Activated naive CD8-positive, alpha-beta T cell treated with anti-CD3 and anti-CD28 coated beads, Interleukin-2, amount 10 ng/mL, durations not matched to agents 7 days and 5 days (primary cell): Measurements from ENCODE around the gene ZNF619. TPM values are rescaled to one million over a fixed set of nuclear protein-coding genes. Genes with fewer than 3 reads are reported as not detected.
A peak's percentile ranks its signal among the peaks of the same experiment; 100 is the strongest.
"Not testable (repeated sequence)": the region's sequence is repeated elsewhere in the genome, so short reads cannot be mapped to it uniquely, and the experiment has no call there.

Source experiments
- ATAC-seq: fragments of 150-1000 bp; cut with Tn5 transposase; one replicate; pipeline ENCODE4 v1.10.0; 2021; ENCODE audit warnings: low read depth, moderate library complexity
- POLR2A ChIA-PET: fragments of 350-600 bp; sonication (Branson Sonifier 250); formaldehyde crosslinking; loops from one replicate; lab custom pipeline; 2021; ENCODE audit warnings: antibody characterized with exemption; lab: Charles Lee
- DNase-seq: peaks from one replicate; pipeline ENCODE4 v3.0.0; 2021
- H3K27ac Mint-ChIP-seq: one replicate; pipeline ENCODE4 v1.8.0; 2022; ENCODE audit warnings: mild to moderate bottlenecking, mixed read lengths
- H3K27me3 Mint-ChIP-seq: one replicate; pipeline ENCODE4 v1.8.0; 2022; ENCODE audit warnings: mild to moderate bottlenecking, moderate library complexity, mixed read lengths
- H3K36me3 Mint-ChIP-seq: one replicate; pipeline ENCODE4 v1.8.0; 2021; ENCODE audit warnings: mild to moderate bottlenecking, mixed read lengths
- H3K4me1 Mint-ChIP-seq: one replicate; pipeline ENCODE4 v1.8.0; 2021; ENCODE audit warnings: mixed read lengths
- H3K4me3 Mint-ChIP-seq: one replicate; pipeline ENCODE4 v1.8.0; 2022; ENCODE audit warnings: mild to moderate bottlenecking, moderate library complexity, mixed read lengths
- H3K9me3 Mint-ChIP-seq: one replicate; pipeline ENCODE4 v1.8.0; 2021; ENCODE audit warnings: mixed read lengths
- total RNA-seq, 2 experiments: library from RNA; stranded (reverse); gene quantifications; one replicate each; pipeline ENCODE4 v1.2.3, GENCODE V29; 2021

The ZNF619 gene
- total RNA-seq, 2 experiments from 2014 or later: 11.3 to 13.3 TPM

GRCh38 chr3:40456279-40456939 is 20.5 kb upstream of the ZNF619 start:
- Mint-ChIP-seq H3K27ac (peak overlapping the region; percentile 94), H3K4me3 (peak overlapping the region; percentile 93), H3K27me3 (no peaks in the 10 kb centered on the region), H3K9me3 (no peaks in the 10 kb centered on the region), H3K36me3 (peaks cover 21% of the 10 kb centered on the region), H3K4me1 (peaks cover 41% of the 10 kb centered on the region)
- DNase-seq: no peak
- ATAC-seq: no peak
- POLR2A ChIA-PET: interaction anchor here (0.5 to 2.1 kb wide), 11 partner anchors 9 to 1550 kb away, joined by 3 to 25 read pairs (median 6); partner anchors contain the start of genes CTNNB1, EIF1B, ZNF619 and ZNF620

GRCh38 chr3:40456940-40457823 is 19.7 kb upstream of the ZNF619 start, which contains the start of gene RPL14:
Gene RPL14, plus strand, starts transcription at chr3:40457339. Its CDS starts 133 bp downstream, at chr3:40457472.
- Mint-ChIP-seq H3K27ac (peak within 1 kb of the TSS; percentile 94), H3K36me3 (peaks cover 25% of the 10 kb centered on the region)

GRCh38 chr3:40458473-40458872 is 18.4 kb upstream of the ZNF619 start:
- no peak for DNase-seq
- H3K9me3 Mint-ChIP-seq: no peaks in the 10 kb centered on the region
- POLR2A ChIA-PET: interaction anchor here (1.8 to 2.1 kb wide), 3 partner anchors 25 to 149 kb away, joined by 8 to 25 read pairs (median 11); partner anchors contain the start of genes EIF1B and ZNF621
- H3K36me3 Mint-ChIP-seq: peaks cover 30% of the 10 kb centered on the region
- H3K27me3 Mint-ChIP-seq: no peaks in the 10 kb centered on the region
- H3K27ac Mint-ChIP-seq: peak overlapping the region; percentile 87
- H3K4me1 Mint-ChIP-seq: peaks cover 41% of the 10 kb centered on the region
- peak overlapping the region; percentile 93 for H3K4me3 Mint-ChIP-seq
- ATAC-seq: no peak

More at GRCh38 chr3:40456940-40457823, 19.7 kb upstream of the ZNF619 start, which contains the start of gene RPL14:
- H3K4me1 Mint-ChIP-seq: peaks cover 41% of the 10 kb centered on the region
- H3K9me3 Mint-ChIP-seq: no peaks in the 10 kb centered on the region
- peak within 1 kb of the TSS; percentile 93 for H3K4me3 Mint-ChIP-seq
- ATAC-seq (peak; percentile 66), DNase-seq (peak; percentile 90)
- POLR2A ChIA-PET: interaction anchor here (0.5 to 2.1 kb wide), 13 partner anchors 8 to 1550 kb away, joined by 3 to 25 read pairs (median 4); partner anchors contain the start of genes CTNNB1, EIF1B, ZNF619 and ZNF620
- H3K27me3 Mint-ChIP-seq: no peaks in the 10 kb centered on the region

- not testable (repeated sequence) for H3K27me3 Mint-ChIP-seq, H3K9me3 Mint-ChIP-seq, H3K4me3 Mint-ChIP-seq, DNase-seq, H3K27ac Mint-ChIP-seq, ATAC-seq
- POLR2A ChIA-PET: interaction anchor here (1.0 kb wide), 1 partner anchor 48 kb away, joined by 3 read pairs; no protein-coding TSS in a partner anchor
- Mint-ChIP-seq H3K4me1 (peaks cover 52% of the 10 kb centered on the region), H3K36me3 (peaks cover 44% of the 10 kb centered on the region)
These were observed 16.4 kb upstream of the ZNF619 start for GRCh38 chr3:40460481-40460880.

- POLR2A ChIA-PET: interaction anchor here (1.0 to 1.1 kb wide), 2 partner anchors 9 to 47 kb away, joined by 3 to 4 read pairs; no protein-coding TSS in a partner anchor
- Mint-ChIP-seq H3K4me3 (no peak overlapping the region), H3K9me3 (no peaks in the 10 kb centered on the region), H3K27ac (peak overlapping the region; percentile 70), H3K27me3 (no peaks in the 10 kb centered on the region), H3K36me3 (peaks cover 48% of the 10 kb centered on the region), H3K4me1 (peaks cover 52% of the 10 kb centered on the region)
- ATAC-seq: no peak
- DNase-seq: no peak
These were observed 15.8 kb upstream of the ZNF619 start for GRCh38 chr3:40461161-40461560.

GRCh38 chr3:40462838-40463237 is 14.1 kb upstream of the ZNF619 start:
- POLR2A ChIA-PET, ATAC-seq, DNase-seq, H3K4me3 Mint-ChIP-seq, H3K9me3 Mint-ChIP-seq, H3K27me3 Mint-ChIP-seq, H3K27ac Mint-ChIP-seq: not testable (repeated sequence)
- Mint-ChIP-seq H3K4me1 (peaks cover 47% of the 10 kb centered on the region), H3K36me3 (peaks cover 55% of the 10 kb centered on the region)

- peaks cover 40% of the 10 kb centered on the region for H3K4me1 Mint-ChIP-seq
- no peaks in the 10 kb centered on the region for H3K27me3 Mint-ChIP-seq
- POLR2A ChIA-PET: interaction anchor here (0.6 to 1.6 kb wide), 5 partner anchors 14 to 1967 kb away, joined by 3 to 9 read pairs (median 5); partner anchors contain the start of genes EIF1B and ZNF619
These were observed 13.3 kb upstream of the ZNF619 start for GRCh38 chr3:40463579-40463978.

GRCh38 chr3:40464339-40465110 is 12.4 kb upstream of the ZNF619 start:
- no peaks in the 10 kb centered on the region for H3K9me3 Mint-ChIP-seq
- peaks cover 46% of the 10 kb centered on the region for H3K36me3 Mint-ChIP-seq
- peak overlapping the region; percentile 82 for H3K27ac Mint-ChIP-seq
- DNase-seq: no peak
- peak; percentile 96 for ATAC-seq
- POLR2A ChIA-PET: interaction anchor here (0.6 to 1.6 kb wide), 10 partner anchors 8 to 1968 kb away, joined by 3 to 9 read pairs (median 4); partner anchors contain the start of genes RPL14 and ZNF619
- no peaks in the 10 kb centered on the region for H3K27me3 Mint-ChIP-seq
- peak overlapping the region; percentile 52 for H3K4me3 Mint-ChIP-seq
- peaks cover 34% of the 10 kb centered on the region for H3K4me1 Mint-ChIP-seq

More at GRCh38 chr3:40463579-40463978, 13.3 kb upstream of the ZNF619 start:
- Mint-ChIP-seq H3K27ac (peak overlapping the region; percentile 67), H3K4me3 (peak overlapping the region; percentile 42), H3K36me3 (peaks cover 52% of the 10 kb centered on the region), H3K9me3 (no peaks in the 10 kb centered on the region)
- ATAC-seq: no peak
- no peak for DNase-seq

- Mint-ChIP-seq H3K36me3 (peaks cover 46% of the 10 kb centered on the region), H3K27me3 (no peaks in the 10 kb centered on the region), H3K4me3 (no peak overlapping the region), H3K4me1 (peaks cover 34% of the 10 kb centered on the region), H3K27ac (peak overlapping the region; percentile 82), H3K9me3 (no peaks in the 10 kb centered on the region)
- ATAC-seq (no peak), DNase-seq (no peak)
- POLR2A ChIA-PET: interaction anchor here (0.6 to 1.4 kb wide), 6 partner anchors 8 to 61 kb away, joined by 3 to 5 read pairs (median 4); partner anchors contain the start of gene RPL14
These were observed 11.9 kb upstream of the ZNF619 start for GRCh38 chr3:40465111-40465407.

- DNase-seq: no peak
- peaks cover 34% of the 10 kb centered on the region for H3K4me1 Mint-ChIP-seq
- H3K27me3 Mint-ChIP-seq: no peaks in the 10 kb centered on the region
- H3K4me3 Mint-ChIP-seq: no peak overlapping the region
- no peaks in the 10 kb centered on the region for H3K9me3 Mint-ChIP-seq
- POLR2A ChIA-PET: interaction anchor here (0.9 to 1.4 kb wide), 5 partner anchors 9 to 61 kb away, joined by 3 to 4 read pairs (median 3); partner anchors contain the start of gene RPL14
- peaks cover 43% of the 10 kb centered on the region for H3K36me3 Mint-ChIP-seq
- H3K27ac Mint-ChIP-seq: no peak overlapping the region
- ATAC-seq: no peak
These were observed 11.5 kb upstream of the ZNF619 start for GRCh38 chr3:40465456-40465855.

- POLR2A ChIA-PET: no interaction called here
These were observed 8.9 kb upstream of the ZNF619 start for GRCh38 chr3:40468018-40468417.

GRCh38 chr3:40470701-40471100 is 6.2 kb upstream of the ZNF619 start:
- no peak for DNase-seq
- Mint-ChIP-seq H3K9me3 (no peaks in the 10 kb centered on the region), H3K36me3 (peaks cover 13% of the 10 kb centered on the region), H3K27me3 (no peaks in the 10 kb centered on the region), H3K4me3 (no peak overlapping the region), H3K27ac (no peak overlapping the region), H3K4me1 (peaks cover 3% of the 10 kb centered on the region)
- ATAC-seq: no peak
- POLR2A ChIA-PET: no interaction called here

More at GRCh38 chr3:40468018-40468417, 8.9 kb upstream of the ZNF619 start:
- DNase-seq (no peak), ATAC-seq (no peak)
- H3K4me3 Mint-ChIP-seq: no peak overlapping the region
- no peaks in the 10 kb centered on the region for H3K27me3 Mint-ChIP-seq
- H3K27ac Mint-ChIP-seq: no peak overlapping the region
- peaks cover 25% of the 10 kb centered on the region for H3K4me1 Mint-ChIP-seq
- H3K36me3 Mint-ChIP-seq: peaks cover 33% of the 10 kb centered on the region
- H3K9me3 Mint-ChIP-seq: no peaks in the 10 kb centered on the region
